ENCODE measurements around the gene SETD7. TPM values are rescaled to one million over a fixed set of nuclear protein-coding genes. Genes with fewer than 3 reads are reported as not detected.

The SETD7 gene
- total and polyA plus RNA-seq, 2 of the 4 experiments (the other 2 are of a cell fraction) = 17.0 to 46.6 TPM

- CTCF ChIA-PET = no interaction called here
Observed at GRCh38 chr4:139562839-139563238, 6.8 kb upstream of the SETD7 start.

More at GRCh38 chr4:139562839-139563238, 6.8 kb upstream of the SETD7 start:
- H2BK15ac ChIP-seq (ENCODE audit: low read depth, low read length) = no peak overlapping the region
- H3K9ac ChIP-seq (ENCODE audit: low read depth, low read length) = no peak overlapping the region
- no peak overlapping the region for H3K56ac ChIP-seq (ENCODE audit: extremely low read depth, insufficient read depth, low read length)
- dilution Hi-C loops (cut with HindIII; ENCODE audit: low sequenced_read_pairs, unreplicated experiment) = no loop called here
- H3K14ac ChIP-seq (replicated peaks; ENCODE audit: low read depth, low read length) = no peak overlapping the region
- H4K91ac ChIP-seq (ENCODE audit: insufficient read depth, low read depth, low read length) = no peak overlapping the region
- ATAC-seq (ENCODE audit: low read depth) (no peak), DNase-seq (no peak)
- POLR2A ChIA-PET (ENCODE audit: unreplicated experiment) = no interaction called here
- no peak overlapping the region for H3K4ac ChIP-seq (ENCODE audit: low read depth, low read length)
- no peak overlapping the region for H3K18ac ChIP-seq (ENCODE audit: low read depth, low read length)
- no TSS peak for BruUV-seq (replicated peaks)
- no peak overlapping the region for H4K5ac ChIP-seq (ENCODE audit: low read depth, low read length)
- peaks cover 2% of the 10 kb centered on the region for H3K4me1 ChIP-seq (ENCODE audit: control insufficient read depth, insufficient read depth, low read length)
- H2BK120ac ChIP-seq (ENCODE audit: low read depth, low read length) = no peak overlapping the region
- no peak overlapping the region for H3K4me2 ChIP-seq (ENCODE audit: low read depth, low read length)
- H2AK5ac ChIP-seq (ENCODE audit: low read depth, low read length) = no peak overlapping the region
- H3K79me1 ChIP-seq (ENCODE audit: low read depth in 1 of 2, low read length in 2 of 2) = no peaks in the 10 kb centered on the region
- H3K4me3 ChIP-seq (ENCODE audit: insufficient read depth, low read depth, low read length) = no peak overlapping the region
- no peaks in the 10 kb centered on the region for H3K36me3 ChIP-seq (ENCODE audit: control insufficient read depth, insufficient read depth, low read length)
- H4K8ac ChIP-seq (ENCODE audit: low read depth in 2 of 2, low read length in 2 of 2) = no peak overlapping the region
- no peak for TF ChIP-seq MAFK (IDR thresholded peaks at IDR 0.05; ENCODE audit: low read depth, low read length)
- TF ChIP-seq CEBPB (IDR thresholded peaks at IDR 0.05; ENCODE audit: low read depth, low read length) = no peak
- TF ChIP-seq RFX5 (IDR thresholded peaks at IDR 0.05; ENCODE audit: low read depth, low read length) = no peak
- TF ChIP-seq MAZ (IDR thresholded peaks at IDR 0.05; ENCODE audit: borderline replicate concordance, low read depth, low read length) = no peak
- TF ChIP-seq BHLHE40 (IDR thresholded peaks at IDR 0.05; ENCODE audit: low read depth, low read length) = no peak
- TF ChIP-seq RAD21 (IDR thresholded peaks at IDR 0.05; ENCODE audit: low read length) = no peak
- TF ChIP-seq CTCF (conservative IDR thresholded peaks at IDR 0.05; ENCODE audit: low read depth, low read length) = no peak
- no peak for TF ChIP-seq RCOR1 (IDR thresholded peaks at IDR 0.05; ENCODE audit: insufficient replicate concordance, low read length)
- TF ChIP-seq, protein P1, sequence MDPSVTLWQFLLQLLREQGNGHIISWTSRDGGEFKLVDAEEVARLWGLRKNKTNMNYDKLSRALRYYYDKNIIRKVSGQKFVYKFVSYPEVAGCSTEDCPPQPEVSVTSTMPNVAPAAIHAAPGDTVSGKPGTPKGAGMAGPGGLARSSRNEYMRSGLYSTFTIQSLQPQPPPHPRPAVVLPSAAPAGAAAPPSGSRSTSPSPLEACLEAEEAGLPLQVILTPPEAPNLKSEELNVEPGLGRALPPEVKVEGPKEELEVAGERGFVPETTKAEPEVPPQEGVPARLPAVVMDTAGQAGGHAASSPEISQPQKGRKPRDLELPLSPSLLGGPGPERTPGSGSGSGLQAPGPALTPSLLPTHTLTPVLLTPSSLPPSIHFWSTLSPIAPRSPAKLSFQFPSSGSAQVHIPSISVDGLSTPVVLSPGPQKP (IDR thresholded peaks at IDR 0.05; ENCODE audit: borderline replicate concordance, low read depth, low read length) = no peak
- TF ChIP-seq SMC3 (IDR thresholded peaks at IDR 0.05; ENCODE audit: low read depth, low read length) = no peak
- no peak for TF ChIP-seq NFE2L2 (IDR thresholded peaks at IDR 0.05; ENCODE audit: low read depth, low read length)
- WGBS, 2 experiments (ENCODE audit: extremely low coverage in 2 of 2, insufficient read length in 1 of 2) = 83% methylated on average over 1 of the region's 3 CpGs; no CpG with 5 or more reads in 1 of the 2 experiments
- H2BK20ac ChIP-seq (ENCODE audit: low read depth, low read length) = no peak overlapping the region
- H2BK5ac ChIP-seq (ENCODE audit: low read depth, low read length, poor library complexity, severe bottlenecking) = no peak overlapping the region
- H2AK9ac ChIP-seq (replicated peaks; ENCODE audit: low read depth, low read length, poor library complexity) = no peak overlapping the region
- intact Hi-C loops (cut with micrococcal nuclease) = loop anchor here (10.0 kb wide), 1 partner anchor 358 kb away; no protein-coding TSS in a partner anchor
- H4K20me1 ChIP-seq (ENCODE audit: insufficient read depth, low read length) = no peaks in the 10 kb centered on the region
- peaks cover 16% of the 10 kb centered on the region for H3K27me3 ChIP-seq (ENCODE audit: control insufficient read depth, insufficient read depth, low read length)
- no peak overlapping the region for H3K23ac ChIP-seq (ENCODE audit: low read depth, low read length)
- in situ Hi-C loops (cut with MboI; ENCODE audit: low sequenced_read_pairs) = no loop called here
- H3K9me1 ChIP-seq (ENCODE audit: insufficient read depth, low read length) = peaks cover under 1% of the 10 kb centered on the region; the same call in 1 of the 2 replicates
- no peak overlapping the region for H2AFZ ChIP-seq (replicated peaks; ENCODE audit: low read length, poor library complexity)
- no peaks in the 10 kb centered on the region for H3K9me3 ChIP-seq (ENCODE audit: control insufficient read depth, insufficient read depth, low read length)
- H3K27ac ChIP-seq (ENCODE audit: insufficient read depth, low read length) = no peak overlapping the region
